ENCODE data around the gene FN1.

- TF ChIP-seq CTCF (IDR thresholded peaks at IDR 0.05) (no peak), POLR2A (IDR thresholded peaks at IDR 0.05) (no peak)
Measured at GRCh38 chr2:215422676-215423075, 13.2 kb downstream of the FN1 start.
